Upper lobe of left lung (tissue), 4 donors: ENCODE data around the gene TBL1XR1.

Experiments used
- POLR2A ChIP-seq, 4 donors: fragments of 450-650 bp; IDR thresholded peaks; one replicate each; pipeline ENCODE4 v1.5.1; 2016 to 2017; ENCODE audit warnings: antibody characterized with exemption in 4 of 4, mild to moderate bottlenecking in 2 of 4
- POLR2AphosphoS5 ChIP-seq, 2 donors: sonication (generic); formaldehyde crosslinking; IDR thresholded peaks; one replicate each; pipeline ENCODE4 v1.5.1; 2017; ENCODE audit warnings: antibody characterized with exemption in 2 of 2
- TF ChIP-seq, protein P1 (sequence below), 6 experiments: fragments of 450-650 bp in 4 of 6; fragments of 200-600 bp in 2 of 6; sonication (generic) in 2 of 6; IDR thresholded peaks; one replicate each; pipeline ENCODE4 v1.5.1; 2016 to 2019; ENCODE audit warnings: antibody characterized with exemption in 6 of 6

DNA sequence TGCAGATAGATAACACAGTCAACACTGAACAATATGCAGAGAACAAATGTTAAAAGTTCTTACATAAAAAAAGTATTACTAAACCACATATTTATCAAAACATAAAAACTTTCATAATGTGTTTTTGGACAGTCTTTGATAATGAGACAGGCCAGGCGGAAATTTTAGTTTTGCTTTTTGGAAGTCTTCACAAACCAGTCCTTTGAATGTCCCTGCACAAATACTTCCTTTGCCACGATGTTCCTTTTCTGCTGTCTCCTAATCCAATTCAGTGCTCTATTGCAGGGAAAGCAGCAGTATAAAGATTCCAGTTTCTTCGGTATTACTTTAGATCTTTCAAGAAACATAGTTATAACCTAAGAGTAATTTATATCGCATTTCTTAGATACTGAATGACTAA lies 135.9 kb downstream of the TBL1XR1 start:
- no peak for TF ChIP-seq POLR2A (IDR thresholded peaks at IDR 0.05)
- TF ChIP-seq, protein P1, sequence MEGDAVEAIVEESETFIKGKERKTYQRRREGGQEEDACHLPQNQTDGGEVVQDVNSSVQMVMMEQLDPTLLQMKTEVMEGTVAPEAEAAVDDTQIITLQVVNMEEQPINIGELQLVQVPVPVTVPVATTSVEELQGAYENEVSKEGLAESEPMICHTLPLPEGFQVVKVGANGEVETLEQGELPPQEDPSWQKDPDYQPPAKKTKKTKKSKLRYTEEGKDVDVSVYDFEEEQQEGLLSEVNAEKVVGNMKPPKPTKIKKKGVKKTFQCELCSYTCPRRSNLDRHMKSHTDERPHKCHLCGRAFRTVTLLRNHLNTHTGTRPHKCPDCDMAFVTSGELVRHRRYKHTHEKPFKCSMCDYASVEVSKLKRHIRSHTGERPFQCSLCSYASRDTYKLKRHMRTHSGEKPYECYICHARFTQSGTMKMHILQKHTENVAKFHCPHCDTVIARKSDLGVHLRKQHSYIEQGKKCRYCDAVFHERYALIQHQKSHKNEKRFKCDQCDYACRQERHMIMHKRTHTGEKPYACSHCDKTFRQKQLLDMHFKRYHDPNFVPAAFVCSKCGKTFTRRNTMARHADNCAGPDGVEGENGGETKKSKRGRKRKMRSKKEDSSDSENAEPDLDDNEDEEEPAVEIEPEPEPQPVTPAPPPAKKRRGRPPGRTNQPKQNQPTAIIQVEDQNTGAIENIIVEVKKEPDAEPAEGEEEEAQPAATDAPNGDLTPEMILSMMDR (IDR thresholded peaks at IDR 0.05), result no peak
- TF ChIP-seq POLR2AphosphoS5 (IDR thresholded peaks at IDR 0.05), result no peak
